ENCODE measurements around the gene C1orf167. TPM values are rescaled to one million over a fixed set of nuclear protein-coding genes. Genes with fewer than 3 reads are reported as not detected.

Gene C1orf167
- total and polyA plus RNA-seq, 2 of the 8 experiments (the other 6 are each of a cell fraction or from before 2014, with no cell fraction given): 0.70 to 1.3 TPM

DNA sequence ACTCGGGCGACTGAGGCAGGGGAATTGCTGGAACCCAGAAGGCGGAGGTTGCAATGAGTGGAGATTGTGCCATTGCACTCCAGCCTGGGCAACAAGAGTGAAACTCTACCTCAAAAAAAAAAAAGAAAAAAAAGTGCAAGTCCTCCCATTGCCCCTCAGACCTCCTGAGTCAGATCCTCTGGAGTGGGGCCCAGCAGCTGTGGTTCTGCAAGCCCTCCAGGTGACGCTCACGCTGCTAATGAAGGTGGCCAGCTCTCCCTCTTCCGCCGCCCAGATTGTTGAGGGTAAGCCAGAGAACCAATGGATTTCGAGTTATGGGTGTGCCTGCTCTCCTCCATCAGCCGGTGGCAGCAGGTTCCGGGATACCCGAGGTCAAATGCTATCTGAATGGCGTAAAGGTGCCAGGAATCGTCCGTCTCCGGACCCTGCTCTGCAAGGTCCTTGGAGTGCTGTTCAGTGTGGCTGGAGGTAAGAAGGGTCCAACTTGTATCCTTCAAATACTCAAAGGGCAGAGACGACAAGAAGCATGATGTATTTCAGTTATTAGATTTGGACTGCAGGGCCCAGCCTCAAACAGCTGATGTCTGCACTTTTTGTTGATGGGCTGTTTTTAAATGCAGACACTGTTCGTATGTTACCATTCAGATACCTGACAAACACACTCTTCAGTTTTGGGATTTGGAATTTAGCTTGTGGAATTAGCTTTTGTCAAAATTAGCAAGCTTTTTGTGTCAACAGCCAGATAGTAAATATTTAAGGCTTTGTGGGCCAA is 61.6 kb downstream of the C1orf167 start (continued):
- TF ChIP-seq ATF2 (IDR thresholded peaks at IDR 0.05; ENCODE audit: low read length) (no peak), MAFK (IDR thresholded peaks at IDR 0.05; ENCODE audit: low read depth, low read length) (no peak), RXRA (IDR thresholded peaks at IDR 0.05; ENCODE audit: insufficient read depth, low read depth, low read length) (no peak), CBX5 (IDR thresholded peaks at IDR 0.05; ENCODE audit: low read depth, low read length) (no peak), CHD1 (IDR thresholded peaks at IDR 0.05; ENCODE audit: low read depth, low read length) (no peak), USF2 (IDR thresholded peaks at IDR 0.05; ENCODE audit: low read length) (no peak), NANOG (IDR thresholded peaks at IDR 0.05; ENCODE audit: insufficient read depth, low read depth, low read length, poor library complexity, severe bottlenecking) (no peak)
- TF ChIP-seq, protein P1, sequence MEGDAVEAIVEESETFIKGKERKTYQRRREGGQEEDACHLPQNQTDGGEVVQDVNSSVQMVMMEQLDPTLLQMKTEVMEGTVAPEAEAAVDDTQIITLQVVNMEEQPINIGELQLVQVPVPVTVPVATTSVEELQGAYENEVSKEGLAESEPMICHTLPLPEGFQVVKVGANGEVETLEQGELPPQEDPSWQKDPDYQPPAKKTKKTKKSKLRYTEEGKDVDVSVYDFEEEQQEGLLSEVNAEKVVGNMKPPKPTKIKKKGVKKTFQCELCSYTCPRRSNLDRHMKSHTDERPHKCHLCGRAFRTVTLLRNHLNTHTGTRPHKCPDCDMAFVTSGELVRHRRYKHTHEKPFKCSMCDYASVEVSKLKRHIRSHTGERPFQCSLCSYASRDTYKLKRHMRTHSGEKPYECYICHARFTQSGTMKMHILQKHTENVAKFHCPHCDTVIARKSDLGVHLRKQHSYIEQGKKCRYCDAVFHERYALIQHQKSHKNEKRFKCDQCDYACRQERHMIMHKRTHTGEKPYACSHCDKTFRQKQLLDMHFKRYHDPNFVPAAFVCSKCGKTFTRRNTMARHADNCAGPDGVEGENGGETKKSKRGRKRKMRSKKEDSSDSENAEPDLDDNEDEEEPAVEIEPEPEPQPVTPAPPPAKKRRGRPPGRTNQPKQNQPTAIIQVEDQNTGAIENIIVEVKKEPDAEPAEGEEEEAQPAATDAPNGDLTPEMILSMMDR (IDR thresholded peaks at IDR 0.05; ENCODE audit: control extremely low read depth in 1 of 3, insufficient read depth in 1 of 3, low read depth in 1 of 3, low read length in 3 of 3): no peak
